Measurements from ENCODE around the gene THEMIS.
"Not testable (repeated sequence)": the region's sequence is repeated elsewhere in the genome, so short reads cannot be mapped to it uniquely, and the experiment has no call there.

- not testable (repeated sequence) for TF ChIP-seq CTCF (IDR thresholded peaks at IDR 0.05; ENCODE audit: low read depth, low read length); EZH2phosphoT487 (IDR thresholded peaks at IDR 0.05; ENCODE audit: low read depth)
Observed at GRCh38 chr6:127881949-127882348, 18.9 kb downstream of the THEMIS start.
